Activated CD8-positive, alpha-beta memory T cell treated with anti-CD3 and anti-CD28 coated beads for 4 hours (primary cell): ENCODE data around the gene ZFAND3.
"Not testable (repeated sequence)": the region's sequence is repeated elsewhere in the genome, so short reads cannot be mapped to it uniquely, and the experiment has no call there.

ENCODE experiments used
- DNase-seq, 2 donors: peaks; one replicate each; pipeline ENCODE4 v3.0.0-alpha.2; 2020; ENCODE audit warnings: low read depth in 2 of 2

ZFAND3 gene

DNA sequence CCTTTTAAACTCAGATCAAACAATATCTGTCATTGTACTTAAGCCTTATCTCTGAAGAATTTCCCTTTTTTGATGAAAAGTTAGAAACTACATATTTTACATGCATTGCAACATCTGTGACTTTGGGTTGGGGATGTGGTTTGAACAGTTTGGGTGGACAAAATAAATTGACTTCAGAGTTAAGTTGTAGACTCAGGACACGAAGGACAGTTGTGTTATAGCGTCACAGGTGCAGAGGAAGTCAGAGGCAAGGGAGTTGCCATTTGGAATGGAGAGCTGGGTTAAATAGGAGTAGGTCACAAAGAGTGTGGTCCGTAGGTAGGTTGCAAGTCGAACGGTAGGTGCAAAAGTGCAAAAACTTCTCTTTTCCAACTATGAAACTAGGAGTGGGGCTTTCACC lies 46.0 kb downstream of the ZFAND3 start:
- no peak for DNase-seq

- DNase-seq, result no peak
Measured at GRCh38 chr6:37866590-37867507, 47.3 kb downstream of the ZFAND3 start.

DNA sequence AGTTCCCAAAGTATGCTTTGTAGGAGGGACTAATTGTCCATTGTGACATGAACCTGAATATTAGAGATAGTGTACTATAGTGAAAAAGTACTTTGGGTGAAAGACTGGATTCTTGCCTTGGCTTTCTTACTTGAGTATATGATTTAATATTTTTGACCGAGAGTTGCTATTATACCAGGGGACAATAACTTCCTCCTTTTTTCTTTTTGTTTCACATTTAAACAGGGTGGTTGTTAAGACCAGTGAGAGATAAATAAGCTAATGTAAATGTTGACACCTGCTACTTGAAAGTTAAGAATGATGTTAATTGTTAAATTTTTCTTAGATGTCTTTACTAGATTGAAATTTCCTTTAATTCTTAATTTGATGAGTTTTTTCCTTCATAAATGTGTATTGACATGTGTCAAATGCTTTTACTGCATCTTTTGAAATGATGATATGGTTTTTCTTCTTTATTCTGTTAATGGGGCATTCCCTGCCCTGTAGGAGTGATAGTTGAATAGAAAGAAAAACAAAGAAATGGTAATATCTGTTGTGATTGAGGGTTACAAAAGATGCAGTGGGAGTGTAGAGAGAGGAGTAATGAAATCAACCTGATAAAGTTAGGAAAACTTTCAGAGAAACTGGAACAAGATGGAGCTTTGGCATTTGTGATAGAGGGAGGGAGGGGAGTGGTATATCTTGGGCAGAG lies 48.4 kb downstream of the ZFAND3 start:
- DNase-seq, result no peak

GRCh38 chr6:37868447-37868825 lies 48.9 kb downstream of the ZFAND3 start:
- no peak for DNase-seq

DNA sequence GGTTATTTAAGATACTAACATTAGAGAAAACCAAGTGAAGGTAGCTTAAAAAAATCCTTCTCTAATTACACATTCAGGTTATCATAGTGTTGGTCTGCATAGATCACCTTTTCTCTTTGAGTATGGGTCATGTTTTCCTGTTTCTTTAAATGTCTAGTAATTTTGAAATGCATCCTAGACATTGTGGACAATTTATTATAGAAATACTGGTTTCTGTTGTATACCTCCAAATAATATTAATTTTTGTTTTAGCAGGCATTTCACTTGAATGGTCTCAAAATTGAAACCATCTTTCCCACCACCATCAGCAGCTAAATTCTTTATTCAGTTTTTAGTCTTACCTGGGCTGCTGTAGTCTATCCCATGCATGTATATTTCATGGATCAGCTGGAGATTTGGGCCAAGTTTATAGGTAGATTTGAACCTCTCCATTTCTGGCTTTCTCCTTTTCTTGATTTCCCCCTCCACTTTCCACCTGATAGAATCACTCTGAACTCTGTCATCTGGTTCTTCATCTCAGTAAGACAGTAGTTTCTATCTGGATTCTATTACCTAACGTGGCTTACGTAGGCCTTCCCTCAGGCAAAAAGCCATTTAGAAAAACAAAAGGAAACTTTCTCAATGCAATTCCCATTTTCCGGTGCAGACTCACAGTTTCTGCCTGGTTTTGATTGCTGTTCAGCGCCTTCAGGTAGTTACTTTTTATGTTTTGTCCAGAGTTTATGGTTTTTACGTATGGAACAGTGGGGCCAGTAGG lies 52.3 kb downstream of the ZFAND3 start:
- DNase-seq, result no peak

DNA sequence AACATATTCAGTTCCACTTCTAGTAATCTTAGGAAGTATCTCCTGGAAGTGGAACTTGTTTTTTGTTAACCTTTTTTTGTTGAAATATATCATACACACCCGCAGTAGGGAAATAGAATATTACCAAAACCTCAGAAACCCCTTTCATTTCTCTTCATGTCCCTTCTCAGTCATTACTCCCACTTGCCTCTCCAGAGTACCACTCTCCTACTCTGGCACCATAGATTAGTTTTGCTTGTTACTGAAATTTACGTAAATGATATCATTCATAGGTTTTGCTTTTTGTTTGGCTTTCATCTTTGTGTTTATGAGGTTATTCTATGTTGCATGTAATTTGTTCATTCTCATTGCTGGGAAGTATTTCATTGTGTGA lies 52.8 kb downstream of the ZFAND3 start:
- DNase-seq, result no peak

- no peak for DNase-seq
Measured at GRCh38 chr6:37874726-37875125, 55.2 kb downstream of the ZFAND3 start.

DNA sequence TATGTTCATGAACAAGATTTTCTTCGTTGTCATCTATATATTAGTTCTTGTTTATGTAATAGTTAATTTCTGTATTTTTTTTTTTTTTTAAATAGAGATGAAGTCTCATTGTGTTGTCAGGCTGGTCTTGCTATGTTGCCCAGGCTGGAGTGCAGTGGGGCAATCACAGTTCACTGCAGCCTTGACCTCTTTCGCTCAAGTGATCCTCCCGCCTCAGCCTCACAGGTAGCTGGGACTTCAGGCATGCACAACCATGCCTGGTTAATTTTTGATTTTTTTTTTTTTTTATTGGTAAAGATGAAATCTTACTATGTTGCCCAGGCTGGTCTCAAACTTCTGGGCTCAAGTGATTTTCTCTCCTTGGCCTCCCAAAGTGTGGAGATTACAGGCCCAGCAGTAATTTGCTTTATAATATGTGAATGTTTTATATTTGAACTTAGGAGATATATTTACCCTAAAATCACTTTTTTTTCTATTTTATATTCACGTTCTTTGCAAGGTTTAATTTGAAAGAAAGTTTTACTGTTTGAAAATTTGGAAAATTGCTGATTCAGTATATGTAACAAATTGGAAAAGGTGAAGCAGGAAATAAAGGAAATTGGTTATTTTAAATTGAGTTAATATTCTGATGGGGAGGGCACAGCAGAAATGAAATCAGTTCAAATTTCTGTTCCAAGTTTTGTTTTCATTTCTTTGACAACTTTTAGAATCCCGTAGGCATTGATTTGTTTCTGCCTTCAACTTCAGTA lies 56.2 kb downstream of the ZFAND3 start:
- no peak for DNase-seq

DNA sequence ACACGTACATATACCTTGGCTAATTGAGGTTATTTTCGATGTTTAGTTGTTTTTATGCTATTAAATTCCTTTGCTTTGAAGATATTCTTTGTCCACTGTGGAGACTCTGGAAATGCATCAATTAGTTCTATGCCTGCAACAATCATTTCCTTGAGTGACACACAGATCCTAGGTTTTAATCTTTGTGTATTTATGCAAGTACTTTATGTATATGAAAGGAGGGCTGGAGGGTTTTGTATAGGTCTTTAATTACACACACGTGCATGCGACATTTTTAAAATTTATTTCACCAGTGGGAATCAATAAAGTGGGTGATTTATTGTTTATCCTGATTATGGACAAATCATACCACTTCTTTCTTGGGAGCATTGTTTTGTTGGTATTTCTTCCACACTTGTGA lies 57.3 kb downstream of the ZFAND3 start:
- DNase-seq, result no peak

GRCh38 chr6:37877373-37878149 lies 58.0 kb downstream of the ZFAND3 start:
- DNase-seq, result no peak

GRCh38 chr6:37878150-37878710 lies 58.7 kb downstream of the ZFAND3 start:
- no peak for DNase-seq

- DNase-seq, result not testable (repeated sequence)
Measured at GRCh38 chr6:37880602-37881001, 61.1 kb downstream of the ZFAND3 start.

DNA sequence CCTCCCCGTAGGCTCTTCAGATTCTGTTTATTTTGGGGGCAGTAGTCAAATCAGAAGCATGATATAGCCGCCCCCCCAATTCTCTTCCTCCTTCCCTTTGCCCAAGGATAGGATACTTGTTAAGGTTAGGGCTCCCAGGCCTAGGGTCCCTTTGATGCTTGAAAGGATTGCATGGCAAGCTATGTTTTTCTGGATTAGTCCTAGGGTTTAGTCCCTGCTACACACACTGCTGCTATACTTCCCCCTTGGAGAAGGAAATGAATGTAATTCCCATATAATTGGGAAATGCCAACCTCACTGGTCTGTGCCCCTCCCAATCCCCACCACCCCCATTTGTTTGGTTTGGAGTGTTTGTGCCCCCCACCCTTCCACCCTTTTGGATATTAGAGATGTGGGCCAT lies 62.8 kb downstream of the ZFAND3 start:
- no peak for DNase-seq

GRCh38 chr6:37882724-37883413 lies 63.3 kb downstream of the ZFAND3 start:
- no peak for DNase-seq

DNA sequence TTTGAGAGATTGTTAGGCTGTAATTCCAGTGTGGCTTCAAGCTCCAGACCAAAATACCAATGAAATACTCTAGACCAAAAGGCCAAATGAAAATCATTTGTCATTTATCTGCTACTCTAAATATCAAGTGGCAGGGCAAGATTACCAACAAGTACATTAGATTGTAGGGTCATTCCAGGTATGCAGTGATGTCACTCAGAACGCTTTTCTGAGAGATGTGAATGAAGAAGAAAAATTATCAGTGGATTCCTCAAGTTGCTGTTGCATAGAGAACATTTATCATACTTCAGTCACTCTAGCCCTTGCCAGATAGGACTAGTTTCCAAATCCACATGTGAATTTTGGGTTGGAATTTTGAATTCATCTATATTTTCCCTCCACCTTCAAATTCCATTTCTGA lies 65.0 kb downstream of the ZFAND3 start:
- no peak for DNase-seq

- no peak for DNase-seq
Measured at GRCh38 chr6:37889051-37889450, 69.5 kb downstream of the ZFAND3 start.

DNA sequence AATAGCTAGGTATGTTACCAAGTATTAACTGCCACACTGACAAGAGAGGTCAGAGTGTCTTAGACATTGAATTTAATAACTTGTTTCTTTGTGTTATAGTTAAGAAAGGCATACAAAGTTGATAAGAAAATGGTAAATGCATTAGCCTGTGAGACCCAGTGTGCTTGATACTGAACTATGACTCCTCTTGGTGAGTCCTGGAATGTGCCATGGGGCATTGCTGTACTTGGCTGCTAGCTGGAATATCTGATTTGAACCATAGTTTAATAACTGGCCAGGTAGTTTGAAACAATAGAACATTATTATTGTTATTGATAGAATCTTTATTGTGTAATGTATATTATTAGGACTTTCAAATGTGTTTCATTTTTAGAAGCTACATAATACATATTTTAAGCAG lies 70.0 kb downstream of the ZFAND3 start:
- DNase-seq, result no peak

- no peak for DNase-seq
Measured at GRCh38 chr6:37891072-37891471, 71.5 kb downstream of the ZFAND3 start.

- DNase-seq, result no peak
Measured at GRCh38 chr6:37893257-37893656, 73.7 kb downstream of the ZFAND3 start.

- not testable (repeated sequence) for DNase-seq
Measured at GRCh38 chr6:37893734-37894133, 74.2 kb downstream of the ZFAND3 start.
